Neuronal stem cell (in vitro differentiated cells): Measurements from ENCODE around the gene PDIA5.
A peak's percentile ranks its signal among the peaks of the same experiment; 100 is the strongest.

Experiments
- DNase-seq: peaks from one replicate; pipeline ENCODE4 v3.0.0-alpha.2; 2013; ENCODE audit warnings: low spot score
- H2AFZ ChIP-seq: one replicate; pipeline ENCODE4 v1.6.1; 2013; ENCODE audit warnings: mild to moderate bottlenecking, low read length, inconsistent platforms
- H2AK5ac ChIP-seq: 2 replicates; pipeline ENCODE4 v1.6.1; 2013; ENCODE audit warnings: low read depth, mild to moderate bottlenecking, inconsistent platforms, low read length, moderate library complexity, mixed read lengths
- H2BK120ac ChIP-seq: 2 replicates; pipeline ENCODE4 v1.6.1; 2013; ENCODE audit warnings: low read depth, mild to moderate bottlenecking, inconsistent platforms, low read length, moderate library complexity, mixed read lengths
- H2BK12ac ChIP-seq: one replicate; pipeline ENCODE4 v1.6.1; 2013; ENCODE audit warnings: low read length, inconsistent platforms
- H2BK15ac ChIP-seq: 2 replicates; pipeline ENCODE4 v1.6.1; 2013; ENCODE audit warnings: mild to moderate bottlenecking, low read length, inconsistent platforms, mixed read lengths
- H2BK5ac ChIP-seq: one replicate; pipeline ENCODE4 v1.6.1; 2013; ENCODE audit warnings: inconsistent platforms, mild to moderate bottlenecking, low read length, moderate library complexity
- H3K14ac ChIP-seq: one replicate; pipeline ENCODE4 v1.6.1; 2013; ENCODE audit warnings: low read length, inconsistent platforms
- H3K18ac ChIP-seq: 2 replicates; pipeline ENCODE4 v1.6.1; 2013; ENCODE audit warnings: low read length, inconsistent platforms
- H3K23ac ChIP-seq: 2 replicates; pipeline ENCODE4 v1.6.1; 2013; ENCODE audit warnings: low read depth, mild to moderate bottlenecking, mixed read lengths, low read length, inconsistent platforms; ENCODE audit not compliant: poor library complexity
- H3K27ac ChIP-seq: replicated peaks from 3 replicates; pipeline ENCODE4 v1.5.1; 2013; ENCODE audit warnings: low read length, inconsistent platforms
- H3K27me3 ChIP-seq, 3 experiments: 2 replicates each; pipeline ENCODE4 v1.6.1; 2013; ENCODE audit warnings: low read length in 3 of 3, mild to moderate bottlenecking in 2 of 3, inconsistent platforms in 1 of 3, low read depth in 1 of 3, mixed read lengths in 1 of 3, moderate library complexity in 1 of 3; ENCODE audit not compliant: control insufficient read depth in 3 of 3, insufficient read depth in 3 of 3
- H3K36me3 ChIP-seq, 2 donors: replicated peaks in 1 of 2; 2 replicates each; pipeline ENCODE4 v1.6.1; 2013; ENCODE audit warnings: low read length in 2 of 2; ENCODE audit not compliant: control insufficient read depth in 2 of 2, insufficient read depth in 2 of 2
- H3K4ac ChIP-seq: 2 replicates; pipeline ENCODE4 v1.6.1; 2013; ENCODE audit warnings: inconsistent platforms, mild to moderate bottlenecking, low read length, moderate library complexity
- H3K4me1 ChIP-seq, 2 donors: 1 replicate in 1 of 2; 2 replicates in 1 of 2; pipeline ENCODE4 v1.6.1; 2013; ENCODE audit warnings: low read length in 2 of 2, low read depth in 1 of 2; ENCODE audit not compliant: control insufficient read depth in 2 of 2, insufficient read depth in 1 of 2
- H3K4me2 ChIP-seq: one replicate; pipeline ENCODE4 v1.6.1; 2013; ENCODE audit warnings: mild to moderate bottlenecking, low read length, inconsistent platforms; ENCODE audit not compliant: insufficient read depth, poor library complexity, severe bottlenecking
- H3K4me3 ChIP-seq, 2 donors: 2 replicates each; pipeline ENCODE4 v1.5.1; 2013; ENCODE audit warnings: low read length in 2 of 2, mild to moderate bottlenecking in 2 of 2, inconsistent platforms in 1 of 2, moderate library complexity in 1 of 2
- H3K79me1 ChIP-seq: one replicate; pipeline ENCODE4 v1.6.1; 2013; ENCODE audit warnings: low read depth, mild to moderate bottlenecking, inconsistent platforms, low read length, moderate library complexity
- H3K9ac ChIP-seq: one replicate; pipeline ENCODE4 v1.6.1; 2013; ENCODE audit warnings: mild to moderate bottlenecking, low read depth, low read length, inconsistent platforms; ENCODE audit not compliant: poor library complexity
- H3K9me3 ChIP-seq, 2 donors: replicated peaks in 1 of 2; 2 replicates each; pipeline versions ENCODE3 to v1.6.1; 2013; ENCODE audit warnings: low read length in 2 of 2, mild to moderate bottlenecking in 2 of 2, inconsistent platforms in 1 of 2, low read depth in 1 of 2, mixed read lengths in 1 of 2, moderate library complexity in 1 of 2; ENCODE audit not compliant: control insufficient read depth in 2 of 2, insufficient read depth in 1 of 2
- H4K8ac ChIP-seq: one replicate; pipeline ENCODE4 v1.6.1; 2013; ENCODE audit warnings: low read depth, mild to moderate bottlenecking, inconsistent platforms, low read length, moderate library complexity
- H4K91ac ChIP-seq: one replicate; pipeline ENCODE4 v1.6.1; 2013; ENCODE audit warnings: low read length, low read depth, mild to moderate bottlenecking, inconsistent platforms; ENCODE audit not compliant: poor library complexity
- WGBS, 2 donors: extraction: QIAGEN DNeasy Blood & Tissue Kit; methylation state at CpG; one replicate each; pipeline ENCODE4 v1.1.7; 2013; ENCODE audit warnings: missing lambda C conversion rate in 2 of 2, mixed read lengths in 1 of 2; ENCODE audit not compliant: insufficient read length in 2 of 2, insufficient replicate concordance in 1 of 2; ENCODE audit errors: extremely low coverage in 2 of 2; 5-methylcytosine and 5-hydroxymethylcytosine counted together

PDIA5 gene

GRCh38 chr3:123161167-123161566, 94.3 kb downstream of the PDIA5 start:
- peak overlapping the region; percentile 39 for H3K18ac ChIP-seq
- H3K9ac ChIP-seq, result no peak overlapping the region
- H2AK5ac ChIP-seq, result peak overlapping the region; percentile 66
- H3K14ac ChIP-seq, result no peak overlapping the region
- no peak overlapping the region for H3K23ac ChIP-seq
- H4K8ac ChIP-seq, result no peak overlapping the region
- no peak overlapping the region for H3K27ac ChIP-seq
- no peak overlapping the region for H3K4me2 ChIP-seq
- H4K91ac ChIP-seq, result no peak overlapping the region
- peaks cover 0 to 16% of the 10 kb centered on the region in 2 donors for H3K9me3 ChIP-seq
- no peak overlapping the region for H2AFZ ChIP-seq
- H3K79me1 ChIP-seq, result no peaks in the 10 kb centered on the region
- H2BK5ac ChIP-seq, result no peak overlapping the region
- peaks cover 0 to 3% of the 10 kb centered on the region in 2 donors for H3K4me1 ChIP-seq
- peak overlapping the region; percentile 34 for H2BK15ac ChIP-seq
- H2BK120ac ChIP-seq, result no peak overlapping the region
- no peak overlapping the region for H3K4ac ChIP-seq
- no peak overlapping the region for H3K4me3 ChIP-seq
- no peak overlapping the region for H2BK12ac ChIP-seq
- DNase-seq, result no peak
- H3K36me3 ChIP-seq, result peaks cover 1 to 94% of the 10 kb centered on the region in 2 donors
- no CpG with 5 or more reads among the region's 7 CpGs for WGBS, 2 donors
- H3K27me3 ChIP-seq, result no peaks in the 10 kb centered on the region

DNA sequence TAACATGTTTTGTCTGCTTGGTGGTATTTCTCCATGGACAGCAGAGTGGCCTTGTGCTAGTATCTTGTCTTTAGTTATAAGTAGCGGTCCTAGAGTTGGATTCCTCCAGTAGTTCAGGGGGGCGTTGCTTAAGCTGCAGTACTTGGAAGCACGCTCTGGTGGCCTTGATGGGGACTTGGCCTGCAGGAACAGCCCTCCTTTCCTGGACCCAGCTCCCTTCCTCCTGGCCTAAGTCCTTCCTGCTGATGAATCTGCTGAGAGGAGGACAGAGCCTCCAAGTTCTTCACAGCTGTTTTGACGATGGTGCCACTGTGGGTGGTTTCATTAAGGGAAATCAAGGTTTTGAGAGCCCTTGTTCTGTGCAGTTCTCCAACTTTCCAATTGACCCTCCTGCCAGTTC, 96.3 kb downstream of the PDIA5 start:
- H4K91ac ChIP-seq, result no peak overlapping the region
- no peaks in the 10 kb centered on the region for H3K79me1 ChIP-seq
- no peak overlapping the region for H4K8ac ChIP-seq
- H3K9ac ChIP-seq, result no peak overlapping the region
- no peaks in the 10 kb centered on the region for H3K27me3 ChIP-seq
- H3K36me3 ChIP-seq, result peaks cover 1 to 85% of the 10 kb centered on the region in 2 donors
- peaks cover 0 to 3% of the 10 kb centered on the region in 2 donors for H3K4me1 ChIP-seq
- peak overlapping the region; percentile 35 for H3K23ac ChIP-seq
- WGBS, 2 donors, result no CpG with 5 or more reads among the region's 4 CpGs
- no peak overlapping the region for H2AK5ac ChIP-seq
- no peak overlapping the region for H2BK12ac ChIP-seq
- no peak overlapping the region for H2BK120ac ChIP-seq
- no peak overlapping the region for H3K27ac ChIP-seq
- no peak overlapping the region for H3K14ac ChIP-seq
- peaks cover 0 to 28% of the 10 kb centered on the region in 2 donors for H3K9me3 ChIP-seq
- H3K4ac ChIP-seq, result no peak overlapping the region
- H2BK15ac ChIP-seq, result no peak overlapping the region
- no peak overlapping the region for H3K4me3 ChIP-seq
- DNase-seq, result no peak
- H3K4me2 ChIP-seq, result no peak overlapping the region
- no peak overlapping the region for H2AFZ ChIP-seq
- no peak overlapping the region for H3K18ac ChIP-seq
- H2BK5ac ChIP-seq, result no peak overlapping the region

GRCh38 chr3:123165163-123165562, 98.3 kb downstream of the PDIA5 start:
- WGBS, 2 donors, result no CpG with 5 or more reads among the region's 1 CpG
- Histone ChIP-seq H2AFZ (no peak overlapping the region), H2BK5ac (no peak overlapping the region), H4K8ac (no peak overlapping the region), H3K27ac (no peak overlapping the region), H3K36me3 (peaks cover 1 to 67% of the 10 kb centered on the region in 2 donors), H3K9me3 (peaks cover 0 to 28% of the 10 kb centered on the region in 2 donors), H3K79me1 (no peaks in the 10 kb centered on the region), H4K91ac (no peak overlapping the region), H3K4me3 (no peak overlapping the region), H2BK120ac (no peak overlapping the region), H2AK5ac (no peak overlapping the region), H3K23ac (no peak overlapping the region), H3K4me1 (peaks cover 8 to 11% of the 10 kb centered on the region in 2 donors), H2BK12ac (no peak overlapping the region), H3K27me3 (peaks cover 0 to 2% (median 0%) of the 10 kb centered on the region in 3 experiments), H3K4ac (no peak overlapping the region), H3K9ac (no peak overlapping the region), H3K18ac (no peak overlapping the region), H3K14ac (no peak overlapping the region), H3K4me2 (no peak overlapping the region), H2BK15ac (no peak overlapping the region)
- no peak for DNase-seq

DNA sequence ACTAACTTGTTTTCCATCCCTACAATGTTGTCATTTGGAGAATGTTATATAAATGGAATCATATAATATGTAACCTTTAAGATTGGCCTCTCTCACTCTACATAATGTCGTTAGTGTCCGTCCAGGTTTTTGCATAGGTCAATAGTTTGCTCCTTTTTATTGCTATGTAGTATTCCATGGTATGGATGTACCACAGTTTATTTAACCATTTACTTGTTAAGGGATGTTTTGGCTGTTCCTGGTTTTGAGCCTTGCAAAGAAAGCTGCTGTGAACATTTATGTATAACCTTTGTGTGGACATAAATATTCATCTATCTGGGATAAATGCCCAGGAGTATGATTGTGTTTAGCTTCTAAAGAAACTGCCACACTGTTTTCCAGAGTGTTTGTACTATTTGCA, 100.9 kb downstream of the PDIA5 start:
- no peak overlapping the region for H4K8ac ChIP-seq
- peaks cover 5 to 16% of the 10 kb centered on the region in 2 donors for H3K4me1 ChIP-seq
- no peak overlapping the region for H3K23ac ChIP-seq
- H2AK5ac ChIP-seq, result no peak overlapping the region
- H3K27ac ChIP-seq, result no peak overlapping the region
- no peaks in the 10 kb centered on the region for H3K79me1 ChIP-seq
- no peak overlapping the region for H2BK120ac ChIP-seq
- no peak overlapping the region for H3K18ac ChIP-seq
- no peak overlapping the region for H2AFZ ChIP-seq
- no peak overlapping the region for H3K9ac ChIP-seq
- no peak overlapping the region for H3K4me2 ChIP-seq
- no peak overlapping the region for H3K4ac ChIP-seq
- no peak overlapping the region for H3K14ac ChIP-seq
- no CpG with 5 or more reads among the region's 2 CpGs for WGBS, 2 donors
- H3K36me3 ChIP-seq, result peaks cover 1 to 41% of the 10 kb centered on the region in 2 donors
- H2BK15ac ChIP-seq, result no peak overlapping the region
- no peak overlapping the region for H3K4me3 ChIP-seq
- no peak overlapping the region for H4K91ac ChIP-seq
- no peak for DNase-seq
- no peak overlapping the region for H2BK12ac ChIP-seq
- peaks cover 0 to 28% of the 10 kb centered on the region in 2 donors for H3K9me3 ChIP-seq
- peaks cover 0 to 2% (median 0%) of the 10 kb centered on the region in 3 experiments for H3K27me3 ChIP-seq
- H2BK5ac ChIP-seq, result no peak overlapping the region
